GM20000 (cell line): ENCODE data around the gene IGLL5.

Experiments
- DNase-seq: peaks from one replicate; pipeline ENCODE4 v3.0.0; 2012; ENCODE audit warnings: low spot score
- TF ChIP-seq, protein P1 (sequence below): IDR thresholded peaks from 2 replicates; pipeline ENCODE4 v1.5.1; 2012; ENCODE audit warnings: mild to moderate bottlenecking, control low read depth; ENCODE audit errors: extremely low read depth, missing control alignments

Gene IGLL5

DNA sequence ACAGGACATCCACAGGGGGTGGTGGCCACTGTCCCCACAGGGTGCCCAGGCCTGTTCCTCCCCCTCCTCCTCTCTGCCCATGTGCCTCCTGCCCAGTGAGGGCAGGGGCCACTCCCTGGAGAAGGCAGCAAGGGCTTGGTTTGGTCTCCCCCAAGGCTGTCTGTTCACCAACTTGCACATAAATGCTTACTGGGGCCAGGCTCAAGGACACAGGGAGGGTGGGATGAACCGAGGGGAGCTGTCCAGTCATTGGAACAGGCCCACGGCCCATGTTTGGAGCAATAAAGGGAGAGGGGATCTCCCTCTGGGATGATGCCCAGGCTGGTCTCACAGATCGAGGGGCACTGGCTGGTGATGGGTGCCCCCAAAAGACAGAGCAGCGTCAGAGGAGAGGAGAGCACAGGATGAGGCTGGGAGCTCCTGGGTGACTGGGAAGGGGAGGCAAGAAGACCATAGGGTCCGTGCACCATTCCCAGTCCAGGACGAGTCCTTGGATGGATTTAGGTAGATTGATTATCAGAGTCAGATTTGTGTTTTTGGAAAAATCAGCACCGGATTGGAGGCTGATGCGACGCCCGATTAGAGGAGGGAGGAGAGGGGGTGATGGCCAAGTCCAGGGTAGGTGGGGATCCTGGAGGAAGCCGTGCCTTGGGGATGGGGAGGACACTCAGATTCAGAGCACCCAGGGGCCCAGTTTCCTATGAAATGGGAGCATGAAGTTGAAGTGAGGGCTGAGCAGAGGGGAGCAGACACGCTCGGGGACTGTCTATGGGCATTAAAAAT is 1.1 kb downstream of the IGLL5 start:
- TF ChIP-seq, protein P1, sequence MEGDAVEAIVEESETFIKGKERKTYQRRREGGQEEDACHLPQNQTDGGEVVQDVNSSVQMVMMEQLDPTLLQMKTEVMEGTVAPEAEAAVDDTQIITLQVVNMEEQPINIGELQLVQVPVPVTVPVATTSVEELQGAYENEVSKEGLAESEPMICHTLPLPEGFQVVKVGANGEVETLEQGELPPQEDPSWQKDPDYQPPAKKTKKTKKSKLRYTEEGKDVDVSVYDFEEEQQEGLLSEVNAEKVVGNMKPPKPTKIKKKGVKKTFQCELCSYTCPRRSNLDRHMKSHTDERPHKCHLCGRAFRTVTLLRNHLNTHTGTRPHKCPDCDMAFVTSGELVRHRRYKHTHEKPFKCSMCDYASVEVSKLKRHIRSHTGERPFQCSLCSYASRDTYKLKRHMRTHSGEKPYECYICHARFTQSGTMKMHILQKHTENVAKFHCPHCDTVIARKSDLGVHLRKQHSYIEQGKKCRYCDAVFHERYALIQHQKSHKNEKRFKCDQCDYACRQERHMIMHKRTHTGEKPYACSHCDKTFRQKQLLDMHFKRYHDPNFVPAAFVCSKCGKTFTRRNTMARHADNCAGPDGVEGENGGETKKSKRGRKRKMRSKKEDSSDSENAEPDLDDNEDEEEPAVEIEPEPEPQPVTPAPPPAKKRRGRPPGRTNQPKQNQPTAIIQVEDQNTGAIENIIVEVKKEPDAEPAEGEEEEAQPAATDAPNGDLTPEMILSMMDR = no peak
- DNase-seq = no peak

DNA sequence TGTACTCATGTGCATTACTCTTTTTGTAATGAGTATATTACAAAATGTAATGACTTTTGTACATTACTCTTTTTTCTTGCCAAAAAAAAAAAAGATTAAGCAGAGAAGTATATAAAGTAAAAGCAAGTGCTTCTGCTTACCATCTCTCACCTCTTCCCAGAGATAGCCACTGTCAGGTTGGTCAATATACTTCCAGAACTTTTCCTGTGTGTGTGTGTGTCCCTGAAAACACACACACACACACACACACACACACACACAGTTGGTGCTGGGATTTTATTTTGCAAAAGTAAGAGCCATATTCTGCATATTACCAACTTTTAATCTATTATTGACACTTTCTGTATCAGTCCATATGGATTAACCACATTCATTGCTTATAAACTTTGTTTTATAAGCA is 2.5 kb downstream of the IGLL5 start:
- TF ChIP-seq, protein P1 = no peak
- no peak for DNase-seq

DNA sequence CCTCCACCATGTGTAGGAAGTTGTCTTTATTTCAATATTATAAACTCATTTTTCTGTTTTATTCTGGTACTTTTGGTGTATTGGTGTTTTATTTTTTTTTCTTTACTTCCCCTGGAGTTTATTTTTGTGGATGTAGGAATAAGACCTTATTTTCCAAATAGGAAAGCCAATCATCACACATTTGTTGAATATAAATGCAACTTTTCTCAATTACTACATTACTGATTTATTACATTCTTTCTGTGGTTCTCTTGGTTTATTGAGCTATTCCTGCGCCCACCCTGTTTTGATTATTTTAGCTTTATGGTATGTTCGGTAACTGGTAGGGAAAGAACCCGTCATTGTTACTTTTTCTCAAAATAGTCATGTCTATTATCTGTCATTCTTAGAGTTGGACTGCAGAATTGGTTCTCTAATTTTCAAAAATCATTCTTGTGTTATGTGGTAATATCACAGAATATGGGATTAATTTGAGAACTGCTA is 3.6 kb downstream of the IGLL5 start:
- DNase-seq = no peak
- TF ChIP-seq, protein P1 = no peak

DNA sequence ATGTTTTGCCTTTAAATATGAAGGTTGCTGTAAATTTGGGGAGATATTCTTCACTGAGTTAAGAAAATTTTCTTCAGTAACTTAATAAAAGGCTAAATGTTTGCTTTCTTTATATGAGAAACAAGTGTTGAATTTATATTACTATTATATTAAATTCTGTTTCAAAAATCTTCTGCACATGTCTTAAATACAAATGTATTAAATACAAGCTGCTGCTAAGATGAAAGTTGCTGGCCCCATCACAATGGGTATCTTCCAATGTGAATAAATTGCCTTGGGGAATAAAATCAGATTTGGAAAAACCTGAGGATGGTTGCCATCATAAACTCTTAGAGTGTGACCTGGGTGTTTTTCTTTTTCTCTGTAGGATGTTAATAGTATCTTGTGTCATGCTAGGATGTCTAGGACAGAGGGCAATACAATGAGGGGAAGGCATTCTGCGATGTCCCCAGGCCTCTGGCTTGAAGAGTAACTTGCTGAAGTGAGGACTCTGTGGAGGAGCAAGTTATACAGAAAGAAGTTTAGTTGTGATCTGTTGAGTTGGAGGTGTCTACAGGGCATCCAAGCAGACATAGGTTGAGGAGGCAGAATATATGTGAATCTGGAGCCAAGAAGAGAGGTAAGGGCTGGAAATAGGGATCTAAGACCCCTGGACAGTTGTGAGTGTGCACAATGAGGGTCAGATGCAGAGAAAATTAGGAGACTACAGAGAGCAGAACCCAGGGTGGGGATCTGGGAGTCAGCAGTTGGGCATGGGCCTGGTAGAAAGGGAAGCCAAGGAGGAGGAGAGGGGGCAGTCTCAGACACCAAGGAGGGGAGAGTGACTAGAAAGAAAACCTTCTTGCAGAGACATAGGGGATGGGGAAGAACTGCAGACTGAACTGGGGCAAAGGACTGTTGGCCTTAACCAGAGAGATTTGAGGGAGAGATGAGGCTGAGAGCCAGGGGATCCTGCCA is 4.8 kb downstream of the IGLL5 start:
- TF ChIP-seq, protein P1 = no peak
- DNase-seq = no peak

DNA sequence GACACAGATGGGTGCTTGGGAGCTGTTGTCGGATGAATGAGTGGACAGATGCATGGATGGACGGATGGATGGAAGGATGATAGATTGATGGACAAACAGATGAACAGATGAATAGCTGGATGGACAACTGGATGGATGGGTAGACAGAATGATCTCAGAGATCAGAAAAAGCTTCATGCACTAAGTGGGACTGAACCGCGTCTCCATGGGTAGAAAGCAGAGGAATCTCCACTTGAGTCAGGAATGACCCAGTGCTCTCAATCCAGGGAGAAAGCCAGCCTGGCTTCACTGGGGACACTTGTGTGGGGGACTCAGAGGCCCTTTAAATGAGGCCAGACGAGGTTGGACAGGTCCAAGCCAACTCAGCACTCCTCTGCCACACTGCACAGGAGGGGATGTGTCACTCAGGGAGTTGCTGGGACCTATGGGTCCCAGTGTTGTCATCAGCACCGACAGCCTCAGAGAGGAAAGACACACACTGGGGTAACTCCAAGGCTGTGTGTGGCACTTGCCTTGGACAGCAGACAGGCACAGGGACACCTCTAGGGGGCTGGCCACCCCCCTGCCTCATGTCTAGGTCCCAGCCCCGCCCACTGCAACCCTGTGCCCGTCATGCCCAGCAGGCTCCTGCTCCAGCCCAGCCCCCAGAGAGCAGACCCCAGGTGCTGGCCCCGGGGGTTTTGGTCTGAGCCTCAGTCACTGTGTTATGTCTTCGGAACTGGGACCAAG is 5.6 kb downstream of the IGLL5 start:
- DNase-seq = no peak
- TF ChIP-seq, protein P1 = no peak

DNA sequence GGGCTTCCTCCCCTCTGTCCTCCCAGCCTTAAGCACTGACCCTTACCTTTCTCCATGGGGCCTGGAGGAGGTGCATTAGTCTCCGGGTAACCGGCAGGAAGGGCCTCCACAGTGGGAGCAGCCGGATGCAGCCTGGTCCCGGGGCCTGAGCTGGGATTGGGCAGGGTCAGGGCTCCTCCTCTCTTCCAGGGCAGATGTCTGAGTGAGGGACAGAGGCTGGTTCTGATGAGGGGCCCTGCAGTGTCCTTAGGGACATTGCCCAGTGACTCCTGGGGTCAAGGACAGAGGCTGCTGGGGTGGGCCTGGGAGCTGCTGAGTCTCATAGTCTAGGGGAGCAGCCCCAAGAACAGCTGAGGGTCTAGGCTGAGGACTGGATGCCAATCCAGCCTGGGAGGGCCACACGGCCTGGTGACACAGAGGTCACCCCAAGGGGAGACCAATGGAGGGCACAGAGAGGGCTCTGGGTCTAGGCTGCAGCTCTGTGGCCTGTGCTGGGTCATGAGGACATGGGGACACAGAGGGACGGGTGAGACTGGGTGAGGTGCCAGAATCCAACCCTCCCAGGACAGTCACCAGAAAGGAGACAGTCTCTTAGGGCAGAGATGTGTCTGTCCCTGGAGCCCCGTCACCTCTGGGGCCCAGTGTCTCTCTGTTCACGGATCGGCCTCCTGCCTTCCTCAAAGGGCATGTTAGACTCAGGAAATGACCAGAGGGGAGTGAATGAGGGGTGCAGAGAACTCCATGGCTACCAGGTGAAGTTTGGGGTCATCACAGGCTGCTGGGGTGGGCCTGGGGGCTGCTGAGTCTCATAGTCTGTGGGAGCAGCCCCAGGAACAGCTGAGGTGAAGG is 6.5 kb downstream of the IGLL5 start:
- no peak for DNase-seq
- TF ChIP-seq, protein P1 = no peak
